Mucosa of stomach (tissue), 1 donor: ENCODE data around the gene MAP7.

Source experiments
- H3K27me3 ChIP-seq: one replicate; pipeline ENCODE4 v1.7.0; 2013; ENCODE audit warnings: mild to moderate bottlenecking, low read length; ENCODE audit not compliant: control insufficient read depth, insufficient read depth
- H3K36me3 ChIP-seq: one replicate; pipeline ENCODE4 v1.7.0; 2013; ENCODE audit warnings: low read length; ENCODE audit not compliant: control insufficient read depth, insufficient read depth
- H3K4me1 ChIP-seq: one replicate; pipeline ENCODE4 v1.7.0; 2013; ENCODE audit warnings: mild to moderate bottlenecking, low read length; ENCODE audit not compliant: control insufficient read depth, insufficient read depth
- H3K4me3 ChIP-seq: one replicate; pipeline ENCODE4 v1.7.0; 2013; ENCODE audit warnings: low read length
- H3K9ac ChIP-seq: one replicate; pipeline ENCODE4 v1.7.0; 2013; ENCODE audit warnings: mild to moderate bottlenecking, low read length, moderate library complexity
- H3K9me3 ChIP-seq: one replicate; pipeline ENCODE4 v1.7.0; 2013; ENCODE audit warnings: mild to moderate bottlenecking, low read length, moderate library complexity; ENCODE audit not compliant: control insufficient read depth
- donor health status: Pancreatic carcinoma.

The MAP7 gene

DNA sequence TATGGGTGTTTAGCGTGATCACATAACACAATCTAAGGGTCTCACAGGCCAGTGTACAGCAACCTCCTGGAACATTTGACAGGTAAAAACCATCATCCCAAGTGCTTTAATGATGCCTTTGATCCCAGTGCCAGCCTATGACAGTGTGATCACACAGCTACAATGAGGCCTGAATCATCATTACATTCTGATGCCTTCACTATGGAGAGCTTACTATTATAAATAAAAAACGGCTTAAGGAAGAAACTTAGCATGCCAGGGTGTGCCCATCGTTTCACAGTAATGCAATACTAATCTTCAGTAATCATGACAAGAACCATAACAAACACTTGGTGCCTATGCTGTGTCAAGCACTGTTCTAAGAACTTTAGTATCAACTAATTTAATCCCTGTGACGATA, 11.4 kb downstream of the MAP7 start:
- no peaks in the 10 kb centered on the region for H3K9me3 ChIP-seq
- no peak overlapping the region for H3K9ac ChIP-seq
- no peaks in the 10 kb centered on the region for H3K27me3 ChIP-seq
- H3K4me1 ChIP-seq, result peaks cover 4% of the 10 kb centered on the region
- H3K36me3 ChIP-seq, result no peaks in the 10 kb centered on the region
- H3K4me3 ChIP-seq, result no peak overlapping the region

DNA sequence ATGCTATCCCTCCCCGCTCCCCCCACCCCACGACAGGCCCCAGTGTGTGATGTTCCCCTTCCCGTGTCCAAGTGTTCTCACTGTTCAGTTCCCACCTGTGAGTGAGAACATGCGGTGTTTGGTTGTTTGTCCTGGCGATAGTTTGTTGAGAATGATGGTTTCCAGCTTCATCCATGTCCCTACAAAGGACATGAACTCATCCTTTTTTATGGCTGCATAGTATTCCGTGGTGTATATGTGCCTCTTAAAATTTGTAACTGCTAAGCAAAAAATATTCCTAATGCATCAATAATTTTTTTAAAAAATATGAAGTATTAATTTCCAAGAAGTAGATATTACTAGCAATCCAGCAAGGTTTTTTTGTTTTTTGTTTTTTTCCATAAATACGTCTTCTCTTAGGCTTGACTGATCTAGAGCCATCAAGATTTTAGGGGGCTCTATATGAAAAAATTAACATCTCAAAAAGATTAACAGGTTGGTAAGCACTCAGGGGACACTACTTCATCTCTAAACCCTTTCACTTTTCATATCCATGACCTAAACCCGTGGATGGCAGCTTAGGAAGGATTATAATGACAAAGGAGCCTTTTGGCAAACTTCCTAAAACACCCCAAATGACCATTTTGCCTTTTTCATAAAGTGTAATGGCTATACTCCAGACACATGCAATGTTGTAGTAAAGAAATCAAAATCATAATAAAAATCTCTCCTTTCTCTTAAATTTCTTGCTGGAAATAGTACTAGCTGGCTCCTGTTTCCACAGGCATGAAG, 14.2 kb downstream of the MAP7 start:
- Histone ChIP-seq H3K4me1 (peaks cover 9% of the 10 kb centered on the region), H3K9me3 (no peaks in the 10 kb centered on the region), H3K27me3 (no peaks in the 10 kb centered on the region), H3K4me3 (no peak overlapping the region), H3K36me3 (no peaks in the 10 kb centered on the region), H3K9ac (no peak overlapping the region)

DNA sequence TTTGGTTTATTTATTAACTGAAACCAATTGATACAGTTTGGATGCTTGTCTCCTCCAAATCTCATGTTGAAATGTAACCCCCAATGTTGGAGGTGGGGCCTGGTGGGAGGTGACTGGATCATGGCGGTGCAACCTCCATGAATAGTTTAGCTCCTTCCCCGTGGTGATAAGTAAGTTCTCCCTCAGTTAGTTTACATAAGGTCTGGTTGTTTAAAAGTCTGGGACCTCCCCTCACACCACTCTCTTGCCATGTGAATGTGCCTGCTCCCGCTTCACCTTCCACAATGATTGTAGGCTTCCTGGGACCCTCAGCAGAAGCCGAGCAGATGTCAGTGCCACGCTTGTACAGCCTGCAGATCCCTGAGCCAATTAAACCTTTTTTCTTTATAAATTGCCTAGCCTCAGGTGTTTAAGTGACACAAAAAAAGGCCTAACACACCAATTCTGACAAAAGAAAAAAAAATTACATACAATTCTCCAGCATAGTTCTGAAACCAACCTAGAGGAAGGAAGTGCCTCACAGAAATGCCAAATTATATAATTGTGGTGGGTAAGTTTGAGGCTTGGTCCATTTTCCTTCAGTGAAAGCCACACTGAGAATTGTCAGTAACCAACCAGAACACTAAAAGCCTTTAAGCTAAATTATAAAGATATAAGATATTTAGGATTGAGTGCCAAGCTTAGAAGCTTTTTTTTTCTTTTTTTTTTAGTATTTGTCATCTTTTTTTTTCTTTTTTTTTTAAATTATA, 15.0 kb downstream of the MAP7 start:
- Histone ChIP-seq H3K4me1 (peaks cover 9% of the 10 kb centered on the region), H3K4me3 (no peak overlapping the region), H3K9me3 (no peaks in the 10 kb centered on the region), H3K36me3 (no peaks in the 10 kb centered on the region), H3K9ac (no peak overlapping the region), H3K27me3 (no peaks in the 10 kb centered on the region)

DNA sequence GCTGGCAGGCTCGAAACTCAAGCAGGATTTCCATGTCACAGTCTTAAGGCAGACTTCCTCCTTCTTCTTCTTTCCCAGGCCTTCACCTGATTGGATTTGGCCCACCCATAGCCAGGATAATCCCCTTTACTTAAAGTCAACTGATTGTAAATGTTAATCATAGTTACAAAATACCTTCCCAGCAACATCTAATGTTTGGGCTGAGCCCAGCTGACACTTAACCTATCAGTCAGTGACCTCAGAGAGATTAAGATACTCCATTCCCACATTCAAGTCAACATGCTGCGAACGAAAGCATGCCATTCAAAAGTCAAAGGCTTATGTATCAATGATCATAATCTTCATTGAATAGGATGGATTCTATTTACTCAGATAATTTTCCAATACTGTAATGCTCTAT, 16.0 kb downstream of the MAP7 start:
- peaks cover 15% of the 10 kb centered on the region for H3K4me1 ChIP-seq
- no peaks in the 10 kb centered on the region for H3K36me3 ChIP-seq
- no peak overlapping the region for H3K4me3 ChIP-seq
- no peaks in the 10 kb centered on the region for H3K27me3 ChIP-seq
- H3K9ac ChIP-seq, result no peak overlapping the region
- H3K9me3 ChIP-seq, result no peaks in the 10 kb centered on the region

DNA sequence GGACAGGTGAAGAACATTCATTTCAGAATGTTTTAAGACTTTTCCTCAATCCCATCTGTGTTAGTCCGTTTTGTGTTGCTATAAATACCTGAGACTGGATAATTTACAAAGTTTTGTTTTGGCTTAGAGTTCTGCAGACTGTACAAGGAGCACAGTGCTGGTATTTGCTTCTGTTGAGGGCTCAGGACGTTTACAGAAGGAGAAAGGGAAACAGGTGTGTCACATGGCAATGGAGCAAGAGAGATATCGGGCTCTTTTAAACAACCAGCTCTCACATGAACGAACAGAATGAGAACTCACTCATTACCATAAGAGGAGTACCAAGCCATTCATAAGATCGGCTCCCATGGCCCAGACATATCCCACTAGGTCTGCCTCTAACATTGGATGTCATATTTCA, 16.7 kb downstream of the MAP7 start:
- Histone ChIP-seq H3K9me3 (no peaks in the 10 kb centered on the region), H3K9ac (no peak overlapping the region), H3K36me3 (no peaks in the 10 kb centered on the region), H3K4me1 (peaks cover 15% of the 10 kb centered on the region), H3K4me3 (no peak overlapping the region), H3K27me3 (no peaks in the 10 kb centered on the region)

DNA sequence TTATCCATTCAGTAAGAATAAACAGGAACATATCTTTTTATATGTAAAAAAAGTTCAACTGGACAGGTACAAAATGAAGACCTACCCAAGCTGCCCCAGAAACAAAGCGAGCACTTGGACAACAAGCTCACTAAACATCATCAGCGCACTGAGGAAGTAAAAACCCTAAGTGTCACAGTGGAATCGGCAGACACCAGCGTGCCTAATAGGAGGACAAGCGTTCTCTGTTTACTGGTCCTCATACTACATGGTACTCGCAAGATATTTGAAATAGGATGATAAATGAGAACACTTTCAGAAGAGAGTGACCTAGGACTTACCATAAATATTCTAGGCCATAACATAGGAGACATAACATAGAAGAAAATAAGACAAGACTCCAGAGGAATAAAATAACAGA, 18.2 kb downstream of the MAP7 start:
- H3K9me3 ChIP-seq, result no peaks in the 10 kb centered on the region
- no peak overlapping the region for H3K4me3 ChIP-seq
- no peak overlapping the region for H3K9ac ChIP-seq

DNA sequence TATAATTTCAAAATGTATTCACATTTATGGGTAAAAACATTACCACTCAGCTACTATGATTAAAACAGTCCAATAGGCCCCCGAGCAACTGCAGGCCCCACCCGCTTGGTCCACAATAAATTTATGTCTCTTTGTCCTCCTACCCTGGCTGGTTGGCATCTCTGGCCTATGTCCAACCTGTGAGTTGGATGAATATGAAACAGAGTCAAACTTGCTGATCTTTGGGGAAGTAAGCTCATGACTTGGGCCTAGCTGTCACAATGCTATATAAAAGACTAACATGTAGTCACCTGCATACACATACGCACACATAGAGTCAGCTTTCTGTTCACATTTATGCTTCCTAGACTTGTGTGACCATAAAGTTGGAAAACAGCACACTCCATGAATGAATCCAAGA, 20.5 kb downstream of the MAP7 start:
- no peak overlapping the region for H3K4me3 ChIP-seq
- H3K27me3 ChIP-seq, result no peaks in the 10 kb centered on the region
- H3K9ac ChIP-seq, result no peak overlapping the region
- H3K36me3 ChIP-seq, result no peaks in the 10 kb centered on the region
- H3K9me3 ChIP-seq, result no peaks in the 10 kb centered on the region
- H3K4me1 ChIP-seq, result peaks cover 26% of the 10 kb centered on the region

More for the DNA sequence above, 18.2 kb downstream of the MAP7 start:
- Histone ChIP-seq H3K36me3 (no peaks in the 10 kb centered on the region), H3K27me3 (no peaks in the 10 kb centered on the region), H3K4me1 (peaks cover 15% of the 10 kb centered on the region)

DNA sequence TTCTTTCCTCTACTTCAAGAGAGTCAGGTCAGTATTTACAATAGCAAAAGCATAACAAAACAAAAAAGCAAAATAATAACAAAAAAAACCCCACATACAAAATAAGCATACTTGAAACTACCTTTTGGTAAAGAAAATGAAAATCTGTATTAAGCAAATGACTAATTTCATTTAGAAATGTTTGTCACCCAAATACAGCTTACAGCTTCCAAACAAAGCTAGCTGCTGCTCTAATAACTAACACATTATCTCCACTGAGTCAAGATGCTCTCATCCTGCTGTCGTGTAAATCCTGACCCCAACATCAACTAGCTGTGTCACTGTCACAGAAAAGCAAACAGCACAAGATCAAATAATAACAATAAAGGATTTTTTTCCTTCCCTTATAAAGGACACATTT, 21.7 kb downstream of the MAP7 start:
- H3K9me3 ChIP-seq, result no peaks in the 10 kb centered on the region
- H3K4me1 ChIP-seq, result peaks cover 20% of the 10 kb centered on the region
- no peaks in the 10 kb centered on the region for H3K27me3 ChIP-seq
- no peaks in the 10 kb centered on the region for H3K36me3 ChIP-seq
- H3K9ac ChIP-seq, result no peak overlapping the region
- H3K4me3 ChIP-seq, result no peak overlapping the region

DNA sequence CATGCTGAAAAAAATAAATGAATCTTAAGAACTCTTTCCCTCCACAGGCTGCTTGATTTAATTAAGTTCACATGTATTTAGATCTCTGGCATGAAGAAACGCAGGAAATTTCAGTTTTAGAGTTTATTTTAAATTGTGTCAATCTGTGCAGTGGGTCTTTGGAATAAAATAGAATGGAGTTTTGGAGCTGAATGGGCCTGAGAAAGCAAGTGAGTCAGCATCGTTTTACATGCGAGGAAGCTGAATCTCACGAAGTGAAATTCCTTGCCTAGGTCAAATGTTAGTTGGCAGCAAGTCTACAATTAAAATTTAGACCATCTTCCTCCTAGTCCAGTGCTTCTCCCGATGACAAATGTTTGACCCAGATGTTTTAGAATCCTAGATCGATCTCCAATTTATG, 22.4 kb downstream of the MAP7 start:
- no peaks in the 10 kb centered on the region for H3K27me3 ChIP-seq
- H3K9ac ChIP-seq, result no peak overlapping the region
- peaks cover 17% of the 10 kb centered on the region for H3K4me1 ChIP-seq
- no peaks in the 10 kb centered on the region for H3K9me3 ChIP-seq
- H3K4me3 ChIP-seq, result no peak overlapping the region
- no peaks in the 10 kb centered on the region for H3K36me3 ChIP-seq

DNA sequence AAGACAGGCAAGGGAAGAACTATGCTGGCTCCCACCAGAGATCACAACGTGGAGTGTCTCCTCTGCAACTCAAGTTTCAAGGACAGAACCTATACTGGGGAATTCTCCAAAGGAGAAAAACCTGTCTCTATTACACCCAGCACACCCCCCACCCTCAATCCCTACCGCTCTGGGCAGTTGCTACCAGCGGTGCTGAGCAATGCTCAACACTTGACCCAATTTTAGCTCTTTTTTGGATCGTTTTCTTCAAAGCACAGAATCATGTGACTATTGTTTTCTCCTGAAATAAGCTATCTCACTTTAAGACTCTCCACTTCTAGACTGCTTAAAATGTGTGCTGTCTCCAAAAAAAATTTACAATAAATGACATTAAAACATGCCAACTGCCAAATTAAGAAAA, 23.3 kb downstream of the MAP7 start:
- Histone ChIP-seq H3K4me1 (peaks cover 17% of the 10 kb centered on the region), H3K36me3 (no peaks in the 10 kb centered on the region), H3K9ac (no peak overlapping the region), H3K4me3 (no peak overlapping the region), H3K27me3 (no peaks in the 10 kb centered on the region), H3K9me3 (no peaks in the 10 kb centered on the region)

DNA sequence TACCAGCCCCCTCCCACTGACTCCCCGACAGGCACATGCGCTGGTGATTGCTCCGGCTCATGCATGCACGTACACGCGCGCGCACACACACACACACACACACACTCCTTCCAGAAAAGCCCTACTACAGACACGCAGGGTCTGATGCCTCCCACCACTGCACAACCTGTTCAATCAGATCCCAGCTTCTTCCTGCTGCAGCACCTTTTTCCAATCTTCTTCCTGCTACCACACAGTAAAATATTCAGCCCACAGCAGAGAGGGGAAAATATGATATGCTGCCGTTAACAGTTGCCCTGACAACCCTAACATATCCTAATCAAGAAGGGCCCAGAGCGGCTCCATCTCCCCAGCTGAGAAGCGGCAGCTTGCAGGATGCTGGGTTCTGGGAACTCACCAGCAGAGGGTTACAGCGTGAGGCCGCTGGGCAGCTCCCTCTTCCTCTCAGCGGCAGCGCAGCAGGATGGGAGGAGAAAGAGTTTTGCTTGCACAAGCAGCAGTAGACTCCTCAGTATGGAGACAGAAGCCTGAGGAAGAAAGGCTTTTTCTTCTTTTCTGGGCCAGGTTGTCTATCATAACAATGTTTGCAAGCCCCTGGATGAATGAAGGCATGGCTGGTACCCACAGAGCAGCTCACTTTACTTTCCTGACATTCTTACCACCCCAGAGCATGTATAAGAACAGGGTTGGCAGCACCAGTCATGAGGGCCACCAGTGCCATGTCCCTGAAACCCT, 23.9 kb downstream of the MAP7 start:
- H3K36me3 ChIP-seq, result no peaks in the 10 kb centered on the region
- no peaks in the 10 kb centered on the region for H3K9me3 ChIP-seq
- H3K9ac ChIP-seq, result no peak overlapping the region
- H3K27me3 ChIP-seq, result no peaks in the 10 kb centered on the region
- peaks cover 17% of the 10 kb centered on the region for H3K4me1 ChIP-seq
- H3K4me3 ChIP-seq, result no peak overlapping the region

DNA sequence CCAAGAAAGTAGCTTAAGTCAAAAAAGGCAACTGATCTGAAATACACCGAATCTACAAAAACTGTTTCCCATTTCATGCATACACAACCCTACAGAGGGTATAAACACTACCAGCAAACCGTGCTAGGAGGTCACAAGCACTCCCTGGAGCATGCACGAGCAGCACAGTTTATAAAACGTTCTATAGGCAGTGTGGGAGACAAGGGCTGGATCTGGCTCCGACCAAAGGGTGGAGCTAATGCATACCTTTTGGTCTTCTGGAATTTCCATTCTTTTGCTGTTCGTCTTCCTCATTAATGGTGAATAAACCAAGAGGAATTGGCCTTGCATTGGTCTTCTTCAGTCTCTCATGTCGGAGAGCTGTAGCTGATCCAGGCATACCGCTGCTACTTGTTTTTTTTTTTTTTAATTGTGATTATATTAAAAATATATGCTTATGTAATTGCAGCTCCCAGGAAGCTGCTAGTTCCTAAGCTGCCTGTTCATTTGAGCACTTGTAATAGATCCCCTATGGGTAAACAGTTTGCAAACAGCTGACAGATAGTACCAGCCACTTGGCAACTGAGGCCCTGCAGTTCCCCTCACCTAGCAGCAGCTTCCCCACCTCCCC, 24.5 kb downstream of the MAP7 start:
- H3K27me3 ChIP-seq, result no peaks in the 10 kb centered on the region
- H3K4me1 ChIP-seq, result peaks cover 17% of the 10 kb centered on the region
- H3K9ac ChIP-seq, result no peak overlapping the region
- H3K4me3 ChIP-seq, result no peak overlapping the region
- no peaks in the 10 kb centered on the region for H3K9me3 ChIP-seq
- H3K36me3 ChIP-seq, result no peaks in the 10 kb centered on the region
